NCI-H526 treated with DMSO at 0.1 percent for 48 hours (cell line): ENCODE results near the gene TTLL12.

ENCODE experiments used
- DNase-seq: peaks from one replicate; lab custom pipeline; 2025; lab: John Stamatoyannopoulos, UW

TTLL12 gene

GRCh38 chr22:43186272-43187170 lies at the start of gene TTLL12:
Gene TTLL12, minus strand, starts transcription at chr22:43187134. Its CDS starts 65 bp downstream, at chr22:43187069.
- DNase-seq: no peak

DNA sequence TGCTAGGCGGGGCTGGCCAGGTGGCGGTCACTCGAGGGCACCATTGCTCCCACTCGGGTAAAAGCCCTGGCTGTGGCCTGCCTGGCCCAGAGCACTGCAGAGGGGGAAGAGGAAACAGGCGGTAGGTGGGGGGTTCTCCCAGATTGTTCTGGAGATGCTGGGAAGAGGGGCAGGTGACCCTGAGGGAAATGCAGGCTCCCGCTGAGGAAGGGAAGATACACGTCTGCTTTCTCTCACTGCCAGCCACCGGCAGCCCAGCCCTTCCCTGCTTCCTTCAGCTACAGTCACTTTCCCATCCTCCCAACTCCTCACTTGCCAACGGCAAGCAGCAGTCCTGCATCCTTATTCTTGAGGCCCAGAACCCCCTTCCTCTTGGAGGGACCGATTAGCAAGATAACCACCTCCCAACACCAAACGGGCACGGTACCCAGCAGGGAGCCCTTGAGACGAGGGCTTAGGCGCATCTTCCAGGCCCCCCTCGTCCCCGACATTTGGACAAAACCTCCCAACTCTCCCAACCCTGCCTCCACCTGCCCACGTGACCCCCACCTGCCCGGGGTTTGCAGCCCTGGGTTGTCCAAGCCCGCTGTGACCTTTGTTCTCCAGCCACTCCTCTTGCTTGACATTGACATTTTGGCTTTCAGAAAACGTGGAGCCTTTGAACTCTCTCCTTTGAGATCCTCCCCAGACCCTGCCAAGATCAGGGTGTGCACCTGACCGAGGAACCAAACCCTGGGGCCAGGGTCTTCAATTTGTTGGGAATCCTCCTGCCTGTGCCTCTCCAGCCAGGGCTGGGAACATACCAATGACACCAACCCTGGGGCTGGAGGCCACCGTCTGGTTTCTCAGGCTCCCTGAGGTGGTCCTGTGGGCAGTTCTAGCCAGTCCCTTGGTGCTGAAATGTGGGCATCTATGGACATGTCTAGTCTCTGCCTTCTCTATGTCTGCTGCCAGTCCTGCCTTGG lies 48.8 kb upstream of the TTLL12 start:
- no peak for DNase-seq

DNA sequence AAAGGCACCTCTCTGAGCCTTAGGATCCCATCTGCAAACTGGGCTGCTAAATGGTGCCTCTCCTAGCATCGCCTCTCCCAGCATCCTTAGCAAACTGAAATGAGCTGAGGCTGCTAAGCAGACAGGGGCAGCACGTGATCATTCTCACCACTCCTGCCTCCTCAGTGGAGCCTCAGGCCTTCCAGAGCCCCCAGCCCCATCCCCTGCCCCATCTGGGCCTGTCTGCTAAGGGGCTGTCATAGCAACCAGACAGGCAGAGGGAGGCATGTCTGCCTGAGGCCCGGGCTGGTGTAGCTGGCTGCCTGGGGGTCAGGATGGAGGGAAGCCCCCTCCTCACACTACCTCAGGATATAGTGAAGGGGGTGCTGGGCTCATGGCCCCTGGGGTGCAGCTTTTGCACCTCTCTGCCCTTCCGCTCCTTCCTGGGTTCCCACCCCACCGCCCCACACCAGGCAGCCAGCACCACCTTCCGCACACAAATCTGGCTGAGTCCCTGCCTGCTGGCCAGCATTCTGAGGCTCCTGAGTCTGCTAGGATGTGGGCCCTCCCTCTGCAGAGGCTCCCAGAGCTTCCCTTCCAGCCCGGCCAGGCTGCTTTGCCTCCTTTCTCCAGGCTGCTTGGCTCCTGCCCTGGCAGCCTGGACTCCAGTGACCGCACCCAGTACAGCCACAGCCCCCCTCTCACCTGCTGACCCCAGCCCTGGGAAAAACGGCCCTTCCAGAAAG lies 47.5 kb upstream of the TTLL12 start:
- no peak for DNase-seq

GRCh38 chr22:43233529-43233928 lies 46.6 kb upstream of the TTLL12 start:
- no peak for DNase-seq

GRCh38 chr22:43232445-43232844 lies 45.5 kb upstream of the TTLL12 start:
- DNase-seq: no peak

GRCh38 chr22:43231724-43232034 lies 44.7 kb upstream of the TTLL12 start:
- no peak for DNase-seq

DNA sequence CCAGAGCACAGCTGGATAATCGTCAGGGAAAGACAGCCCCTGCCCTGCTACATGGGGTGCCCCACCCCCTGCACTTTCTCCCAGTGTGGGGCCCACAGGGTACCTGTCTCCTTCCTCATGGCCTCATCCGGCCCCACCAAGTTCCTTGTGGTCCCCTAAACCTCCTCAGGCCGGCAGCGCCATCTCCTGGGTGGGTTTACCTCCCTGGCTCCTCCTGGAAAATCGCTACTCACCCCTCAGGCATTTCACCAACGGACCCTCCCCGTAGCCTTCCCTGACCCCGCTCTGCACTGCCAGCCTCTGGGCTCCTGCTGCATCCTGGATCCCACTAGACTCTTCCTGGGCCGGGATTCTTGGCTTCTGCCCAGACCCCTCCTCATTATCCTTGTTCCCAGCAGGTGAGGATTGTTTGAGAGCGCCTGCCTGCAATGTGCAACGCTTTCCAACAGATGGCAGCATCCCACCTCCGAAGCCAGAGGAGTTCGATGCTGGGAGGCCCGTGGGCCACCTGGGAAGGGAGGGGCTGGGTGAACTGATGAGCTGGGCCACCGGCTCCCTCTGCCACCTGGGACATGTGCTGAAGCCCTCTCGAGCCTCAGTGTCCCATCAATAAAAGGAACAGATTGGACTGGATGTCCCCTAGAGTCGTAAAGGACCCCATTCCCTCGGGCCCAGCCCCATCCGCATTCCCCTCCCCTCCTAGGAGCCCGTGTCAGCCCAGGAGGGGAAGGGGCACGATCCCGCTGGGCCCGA lies 44.2 kb upstream of the TTLL12 start:
- peak; percentile 35 for DNase-seq

GRCh38 chr22:43230571-43230970 lies 43.6 kb upstream of the TTLL12 start:
- DNase-seq: no peak

GRCh38 chr22:43228863-43229262 lies 41.9 kb upstream of the TTLL12 start:
- no peak for DNase-seq

DNA sequence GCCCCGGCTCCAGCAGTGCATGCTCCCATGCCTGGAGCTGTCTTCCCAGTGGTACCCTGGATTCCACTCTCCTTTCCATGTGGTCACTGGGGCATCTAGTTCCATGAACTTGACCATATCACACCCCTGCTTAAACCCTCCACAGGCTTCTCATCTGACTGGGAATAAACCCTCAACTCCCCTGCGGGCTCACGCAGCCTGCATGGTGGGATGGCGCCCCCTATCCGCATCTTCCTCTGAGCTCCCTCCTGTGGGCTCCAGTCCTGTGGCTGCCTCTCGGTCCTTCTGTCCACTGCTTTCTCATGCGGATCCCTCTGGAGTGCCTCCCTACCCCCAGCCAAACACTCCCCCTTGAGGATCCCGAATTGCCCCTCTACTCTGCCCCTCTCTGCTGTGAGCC lies 41.4 kb upstream of the TTLL12 start:
- no peak for DNase-seq

GRCh38 chr22:43227239-43227630 lies 40.3 kb upstream of the TTLL12 start:
- no peak for DNase-seq

DNA sequence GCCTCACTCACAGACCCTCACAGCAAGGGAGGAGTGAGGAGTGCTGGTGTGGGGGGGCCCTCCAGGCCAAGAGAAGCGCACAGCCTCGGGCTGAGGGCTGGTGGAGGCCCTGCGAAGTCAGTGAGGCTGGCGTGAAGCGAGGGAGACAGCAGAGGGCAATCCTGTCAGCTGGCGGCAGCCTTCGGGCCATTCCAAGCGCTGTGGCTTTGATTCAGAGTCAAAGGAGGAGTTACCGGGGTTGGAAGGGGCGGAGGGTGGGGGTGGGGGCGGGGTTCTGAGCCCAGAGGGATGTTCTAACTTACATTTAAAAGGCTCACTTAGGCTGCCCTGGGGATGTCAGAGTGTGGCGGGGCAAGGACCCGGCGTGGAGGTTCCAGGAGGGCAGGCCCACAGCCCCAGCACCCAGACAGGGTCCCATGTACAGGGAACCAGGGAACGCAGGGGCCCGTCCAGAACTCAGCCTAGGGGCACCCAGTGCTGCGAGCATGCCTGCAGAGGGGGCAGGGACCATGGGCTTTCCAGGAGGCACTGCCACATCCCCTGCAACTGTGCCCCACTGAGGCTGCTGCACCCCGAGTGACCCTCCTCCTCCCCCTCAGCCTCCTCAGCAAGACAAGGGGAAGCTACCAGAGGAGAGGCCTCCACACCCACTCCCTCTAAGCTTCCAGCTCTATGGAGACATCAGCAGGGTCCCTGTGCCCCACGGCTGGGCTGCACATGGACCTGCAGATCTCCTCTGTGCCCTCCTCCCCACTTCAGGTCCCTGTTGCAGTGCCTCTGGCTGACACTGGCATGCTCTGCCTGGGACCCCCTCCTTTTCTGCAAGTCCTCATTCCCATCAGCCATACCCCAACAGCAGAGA lies 39.7 kb upstream of the TTLL12 start:
- DNase-seq: no peak

DNA sequence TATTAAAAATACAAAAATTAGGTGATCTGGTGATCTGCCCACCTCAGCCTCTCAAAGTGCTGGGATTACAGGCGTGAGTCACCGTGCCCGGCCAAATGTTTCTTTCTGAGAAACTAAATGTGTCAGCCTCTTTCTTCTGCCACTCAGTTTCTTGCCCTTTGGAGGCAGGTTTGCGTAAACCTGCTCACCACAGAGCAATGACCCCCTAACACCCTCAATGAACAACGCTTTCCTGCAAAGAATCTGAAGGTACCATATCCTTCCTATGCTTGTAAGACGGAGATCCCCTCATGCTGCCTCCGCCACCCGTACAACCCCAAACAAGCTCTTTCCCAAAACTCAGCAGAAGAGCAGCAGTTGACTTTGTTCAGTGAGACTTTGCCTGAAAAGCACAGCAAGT lies 38.7 kb upstream of the TTLL12 start:
- no peak for DNase-seq

- DNase-seq: no peak
Observed at GRCh38 chr22:43222987-43223386, 36.1 kb upstream of the TTLL12 start.

DNA sequence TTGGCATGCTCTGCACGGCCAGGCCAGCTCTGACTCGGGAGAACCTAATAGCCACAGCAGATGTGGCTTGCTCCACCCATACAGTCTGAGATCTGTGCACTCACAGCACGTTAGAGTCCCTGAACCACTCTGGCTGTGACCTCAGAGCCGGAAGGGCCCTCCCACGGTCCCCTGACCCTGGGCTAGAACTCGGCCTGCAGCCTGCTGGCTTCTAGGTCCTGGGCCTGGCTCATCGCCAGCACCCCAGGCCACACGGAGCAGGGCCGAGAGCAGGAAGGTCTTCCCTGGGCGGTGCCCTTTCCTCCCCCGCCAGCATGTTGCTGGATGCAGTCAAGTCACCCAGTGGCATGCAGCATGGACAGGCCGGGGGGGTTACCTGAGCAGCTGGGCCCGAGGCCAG lies 35.3 kb upstream of the TTLL12 start:
- no peak for DNase-seq

- no peak for DNase-seq
Observed at GRCh38 chr22:43220625-43221380, 33.9 kb upstream of the TTLL12 start.

DNA sequence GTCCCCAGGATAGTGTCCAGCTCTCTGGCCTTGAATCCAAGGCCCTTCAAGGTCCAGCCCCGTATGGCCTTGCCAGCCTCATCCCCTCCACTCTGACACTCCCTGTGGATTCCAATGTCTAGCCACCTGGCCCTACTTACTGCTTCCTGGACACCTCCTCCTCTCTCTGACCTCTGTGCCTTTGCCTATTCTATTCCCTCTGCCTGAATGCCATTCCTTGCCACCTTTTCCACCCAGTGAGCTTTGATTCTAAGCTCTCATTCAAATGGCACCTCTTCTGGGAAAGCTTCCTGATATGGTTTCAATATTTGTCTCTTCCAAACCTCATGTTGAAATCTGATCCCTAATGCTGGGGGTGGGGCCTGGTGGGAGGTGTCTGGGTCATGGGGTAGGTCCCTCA lies 31.9 kb upstream of the TTLL12 start:
- DNase-seq: no peak

DNA sequence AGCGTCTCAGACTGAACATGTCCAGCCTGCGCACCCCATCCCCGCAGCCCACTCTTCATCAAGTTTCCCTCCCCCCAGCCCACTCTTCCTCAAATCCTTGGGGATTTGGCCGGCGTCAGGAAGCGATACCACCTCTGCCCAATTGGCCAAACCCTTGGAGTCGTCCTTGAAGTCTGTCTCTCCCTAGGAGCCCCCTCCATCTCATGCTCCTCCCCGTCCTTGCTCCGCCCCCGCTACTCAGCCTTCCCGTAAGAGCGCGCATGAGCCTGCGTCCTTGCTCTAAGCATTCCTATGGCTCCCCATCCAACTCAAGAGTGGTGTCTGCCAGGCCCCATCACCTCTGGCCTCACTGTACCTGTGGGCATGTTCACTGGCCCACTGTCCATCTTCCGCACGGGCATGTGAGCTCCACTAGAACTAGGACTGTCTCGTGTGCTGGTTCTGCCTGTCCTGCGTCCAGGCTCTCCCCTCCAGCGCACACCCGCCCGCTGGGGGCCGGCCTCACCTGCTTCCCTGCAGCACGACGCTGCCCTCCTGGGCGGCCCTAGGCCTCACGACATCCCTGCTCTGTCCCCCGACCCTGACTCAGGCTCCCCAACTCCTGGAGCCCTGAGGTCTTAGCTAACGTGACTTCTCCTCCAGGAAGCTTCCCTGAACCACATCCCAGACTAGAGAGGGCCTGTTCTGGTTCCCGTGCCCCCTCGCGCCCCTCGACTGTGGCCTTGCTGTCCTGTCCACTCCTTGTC lies 30.5 kb upstream of the TTLL12 start:
- DNase-seq: no peak

- no peak for DNase-seq
Observed at GRCh38 chr22:43216738-43217137, 29.8 kb upstream of the TTLL12 start.
